Measurements from ENCODE around the gene RSPH6A. TPM values are rescaled to one million over a fixed set of nuclear protein-coding genes. Genes with fewer than 3 reads are reported as not detected.

RSPH6A gene
- polyA plus RNA-seq (2013, experiment 1 of 2), result not detected
- polyA plus RNA-seq (2013, experiment 2 of 2), result not detected

DNA sequence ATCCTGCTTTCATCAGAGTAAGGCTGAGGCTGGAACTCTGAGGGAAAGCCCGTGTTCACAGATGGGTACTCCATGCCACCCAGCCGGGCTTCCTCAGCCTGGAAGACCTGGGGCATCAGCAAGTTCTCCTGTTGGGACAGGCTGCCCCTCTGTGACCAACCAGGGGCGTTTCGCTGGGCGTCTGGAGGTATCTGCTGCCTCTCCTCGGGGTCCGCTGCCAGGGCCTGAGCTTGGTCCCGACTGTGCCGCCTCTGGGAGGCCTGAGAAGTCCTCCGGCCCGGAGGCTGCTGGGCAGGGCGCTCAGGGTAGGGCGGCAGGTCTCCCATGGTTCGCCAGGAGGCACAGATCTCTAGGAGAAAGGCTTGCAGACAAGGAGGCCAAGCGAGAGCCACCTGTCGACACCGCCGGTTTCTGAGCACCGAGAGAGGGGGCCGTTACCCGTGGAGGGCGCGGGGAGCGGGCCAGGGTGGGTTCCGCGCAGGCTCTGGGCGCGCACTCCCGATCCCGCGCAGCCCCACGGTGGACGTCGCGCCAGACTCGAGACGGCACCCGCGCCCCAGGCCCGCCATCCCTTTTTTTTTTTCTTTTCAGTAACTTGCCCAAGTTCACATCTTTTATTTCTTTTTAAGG is at the start of gene RSPH6A:
Gene RSPH6A (minus strand): TSS at position 458 of the 630 bp plus-strand sequence. CDS start 132 bp downstream, at position 326.
- Histone ChIP-seq H3K27ac (ENCODE audit: low read depth, low read length, severe bottlenecking) (peak within 1 kb of the TSS; percentile 33), H3K9me3 (ENCODE audit: control insufficient read depth, low read length) (no peaks in the 10 kb centered on the region), H3K36me3 (ENCODE audit: control insufficient read depth, insufficient read depth, low read length) (peaks cover 7% of the 10 kb centered on the region), H3K4me3 (ENCODE audit: extremely low read depth, insufficient read depth, low read length, poor library complexity, severe bottlenecking) (peak within 1 kb of the TSS; percentile 65), H3K4me1 (ENCODE audit: control insufficient read depth, insufficient read depth, low read length, poor library complexity, severe bottlenecking) (peaks cover 18% of the 10 kb centered on the region)
- 27 to 28% methylated on average over 30 to 37 of the region's 40 CpGs for WGBS, 2 experiments (ENCODE audit: insufficient coverage in 2 of 2)

DNA sequence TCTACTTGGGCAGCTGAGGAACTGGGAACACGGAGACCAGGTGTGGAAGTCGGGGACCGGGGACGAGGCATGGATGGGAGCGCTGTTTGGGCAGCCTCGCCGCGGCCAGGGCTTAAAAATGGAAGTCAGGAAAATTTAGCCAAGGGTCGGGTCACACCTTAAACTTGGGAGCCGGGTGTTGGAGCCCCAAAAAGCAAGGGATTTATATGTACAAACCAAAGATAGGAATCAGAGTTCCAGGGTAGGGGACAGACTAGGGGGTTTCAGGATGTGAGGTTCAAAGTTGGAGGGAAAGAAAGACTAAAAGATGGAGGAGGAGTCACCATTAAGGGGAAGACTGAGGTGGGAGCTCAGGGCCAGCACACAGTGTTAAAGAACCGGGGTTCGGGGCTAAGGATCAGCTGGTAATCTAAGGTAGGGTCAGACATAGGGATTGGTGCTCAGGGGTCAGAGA is 49.5 kb upstream of the RSPH6A start:
- Histone ChIP-seq H3K36me3 (ENCODE audit: control insufficient read depth, insufficient read depth, low read length) (peaks cover 14% of the 10 kb centered on the region), H3K27ac (ENCODE audit: low read depth, low read length, severe bottlenecking) (no peak overlapping the region), H3K4me3 (ENCODE audit: extremely low read depth, insufficient read depth, low read length, poor library complexity, severe bottlenecking) (peak overlapping the region; percentile 87), H3K9me3 (ENCODE audit: control insufficient read depth, low read length) (no peaks in the 10 kb centered on the region), H3K4me1 (ENCODE audit: control insufficient read depth, insufficient read depth, low read length, poor library complexity, severe bottlenecking) (no peaks in the 10 kb centered on the region)
- 23 to 27% methylated on average over 11 to 12 of the region's 12 CpGs for WGBS, 2 experiments (ENCODE audit: insufficient coverage in 2 of 2)

DNA sequence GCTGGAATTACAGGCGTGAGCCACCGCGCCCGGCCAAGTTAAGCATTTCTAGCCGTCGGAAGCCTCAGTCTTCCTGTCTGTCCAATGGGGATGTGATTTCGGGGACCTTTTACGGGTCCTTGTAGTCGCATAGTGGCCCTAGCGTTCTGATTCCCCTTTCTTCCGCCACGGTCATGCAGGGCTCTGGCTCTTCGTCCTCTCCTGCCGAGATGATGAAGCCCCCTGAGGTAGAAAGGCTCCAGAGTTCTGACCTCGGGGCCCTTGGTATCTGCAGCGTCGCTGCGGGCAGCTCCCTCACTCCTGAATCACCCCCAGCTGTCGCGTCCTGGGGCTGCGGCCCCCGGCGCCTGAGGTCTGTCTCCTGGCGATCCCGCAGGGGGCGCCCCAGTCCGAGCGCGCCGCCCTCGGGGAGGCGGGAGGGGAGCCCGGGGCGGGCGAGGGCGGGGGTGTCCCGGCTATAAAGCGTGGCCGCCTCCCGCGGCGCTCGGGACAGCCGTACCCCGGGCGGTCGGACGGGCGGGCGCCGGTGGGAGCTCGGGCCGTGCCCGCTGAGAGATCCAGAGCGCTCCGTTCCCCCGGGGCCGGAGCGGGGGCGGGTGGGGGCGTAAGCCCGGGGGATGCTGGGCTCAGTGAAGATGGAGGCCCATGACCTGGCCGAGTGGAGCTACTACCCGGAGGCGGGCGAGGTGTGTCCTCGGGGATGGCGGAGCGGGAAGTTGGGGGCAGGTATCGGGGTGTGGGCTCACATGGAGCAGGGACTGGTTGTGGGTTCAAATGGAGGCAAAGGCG is 48.9 kb upstream of the RSPH6A start, which contains the start of gene FOXA3:
Gene FOXA3 (plus strand): TSS at position 487 of the 789 bp plus-strand sequence. CDS start 131 bp downstream, at position 618.
- H3K9me3 ChIP-seq (ENCODE audit: control insufficient read depth, low read length), result no peaks in the 10 kb centered on the region
- no peaks in the 10 kb centered on the region for H3K4me1 ChIP-seq (ENCODE audit: control insufficient read depth, insufficient read depth, low read length, poor library complexity, severe bottlenecking)
- peaks cover 20% of the 10 kb centered on the region for H3K36me3 ChIP-seq (ENCODE audit: control insufficient read depth, insufficient read depth, low read length)
- H3K27ac ChIP-seq (ENCODE audit: low read depth, low read length, severe bottlenecking), result no peak within 1 kb of the TSS
- WGBS, 2 experiments (ENCODE audit: insufficient coverage in 2 of 2), result 3 to 5% methylated on average over 53 to 57 of the region's 71 CpGs
- H3K4me3 ChIP-seq (ENCODE audit: extremely low read depth, insufficient read depth, low read length, poor library complexity, severe bottlenecking), result peak within 1 kb of the TSS; percentile 87

DNA sequence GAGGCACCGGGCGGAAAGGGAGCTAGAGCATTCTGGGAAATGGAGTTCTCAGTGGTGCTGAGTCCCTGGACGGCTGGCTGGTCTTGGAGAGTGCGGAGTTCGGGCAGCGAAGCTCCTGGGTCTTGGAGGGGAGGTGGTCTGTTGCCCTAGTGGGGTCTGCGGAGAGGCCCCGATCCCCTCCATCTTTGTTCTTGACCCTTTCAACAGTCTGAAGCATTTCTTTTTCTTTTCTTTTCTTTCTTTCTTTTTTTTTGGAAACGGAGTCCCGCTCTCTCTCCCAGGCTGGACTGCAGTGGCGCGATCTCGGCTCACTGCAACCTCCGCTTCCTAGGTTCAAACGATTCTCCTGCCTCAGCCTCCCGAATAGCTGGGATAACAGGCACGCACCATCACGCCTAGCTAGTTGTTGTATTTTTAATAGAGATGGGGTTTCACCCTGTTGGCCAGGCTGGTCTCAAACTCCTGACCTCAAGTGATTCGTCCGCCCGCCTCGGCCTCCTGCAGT is 48.3 kb upstream of the RSPH6A start:
- 8 to 17% methylated on average over 11 to 21 of the region's 22 CpGs for WGBS, 2 experiments (ENCODE audit: insufficient coverage in 2 of 2)
- Histone ChIP-seq H3K4me1 (ENCODE audit: control insufficient read depth, insufficient read depth, low read length, poor library complexity, severe bottlenecking) (no peaks in the 10 kb centered on the region), H3K27ac (ENCODE audit: low read depth, low read length, severe bottlenecking) (no peak overlapping the region), H3K9me3 (ENCODE audit: control insufficient read depth, low read length) (no peaks in the 10 kb centered on the region), H3K36me3 (ENCODE audit: control insufficient read depth, insufficient read depth, low read length) (peaks cover 26% of the 10 kb centered on the region), H3K4me3 (ENCODE audit: extremely low read depth, insufficient read depth, low read length, poor library complexity, severe bottlenecking) (peak overlapping the region; percentile 87)

DNA sequence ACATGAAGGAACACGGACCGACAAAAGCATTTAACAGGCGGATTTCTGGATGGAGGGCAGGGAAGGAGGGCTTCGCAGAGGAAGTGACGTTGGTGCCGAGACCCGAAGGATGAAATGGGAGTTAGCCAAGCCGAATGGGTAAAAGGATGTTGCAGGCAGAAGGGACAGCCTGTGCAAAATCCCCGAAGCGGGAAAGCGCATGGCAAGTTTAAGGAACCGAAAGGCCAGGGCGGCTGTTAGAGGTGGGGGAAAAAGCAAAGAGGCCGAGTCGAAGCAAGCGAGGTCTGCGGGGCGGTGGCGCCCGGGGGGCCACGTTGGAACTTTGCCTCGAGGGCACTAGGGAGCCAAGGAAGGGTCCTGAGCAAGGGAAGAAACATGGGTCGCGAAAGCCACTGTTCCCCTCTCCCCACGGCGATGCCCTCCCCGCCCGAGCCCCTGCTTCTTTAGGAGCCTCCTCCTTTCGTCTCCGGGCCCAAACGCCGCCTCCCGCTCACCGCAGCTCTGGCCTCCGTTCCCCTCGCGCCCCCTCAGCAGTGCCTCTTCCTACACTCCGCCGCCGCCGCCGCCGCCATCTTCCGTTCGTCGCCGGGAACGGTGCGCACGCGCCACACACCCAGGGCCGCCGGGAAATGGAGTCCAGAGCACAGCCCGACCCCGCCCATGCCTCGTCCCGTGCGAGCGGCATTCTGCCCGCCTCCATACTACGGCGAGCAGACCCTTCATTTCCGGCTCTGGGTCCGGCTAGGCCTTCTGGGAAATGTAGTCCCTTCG is 47.6 kb upstream of the RSPH6A start, which contains the start of gene SYMPK:
Gene SYMPK (minus strand): TSS at position 584 of the 771 bp plus-strand sequence. CDS start 8,652 bp downstream, outside the sequence.
- WGBS, 2 experiments (ENCODE audit: insufficient coverage in 2 of 2), result 0% methylated on average over 59 to 63 of the region's 65 CpGs
- Histone ChIP-seq H3K4me1 (ENCODE audit: control insufficient read depth, insufficient read depth, low read length, poor library complexity, severe bottlenecking) (no peaks in the 10 kb centered on the region), H3K9me3 (ENCODE audit: control insufficient read depth, low read length) (no peaks in the 10 kb centered on the region), H3K4me3 (ENCODE audit: extremely low read depth, insufficient read depth, low read length, poor library complexity, severe bottlenecking) (peak within 1 kb of the TSS; percentile 87), H3K36me3 (ENCODE audit: control insufficient read depth, insufficient read depth, low read length) (peaks cover 32% of the 10 kb centered on the region), H3K27ac (ENCODE audit: low read depth, low read length, severe bottlenecking) (peak within 1 kb of the TSS; percentile 91)

DNA sequence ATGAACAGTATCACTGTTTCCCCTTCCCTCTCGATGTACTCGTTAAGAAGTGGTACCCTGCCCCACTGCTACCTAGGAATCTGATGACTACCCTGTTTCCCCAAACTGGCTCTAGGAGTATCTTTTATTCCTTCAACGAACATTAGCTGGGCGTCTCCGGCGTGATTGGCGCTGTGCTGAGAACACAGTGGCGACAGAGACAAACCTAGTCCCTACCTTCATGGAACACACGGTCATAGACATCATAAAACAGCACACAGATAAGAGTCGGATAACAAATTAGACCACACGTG is 47.1 kb upstream of the RSPH6A start:
- Histone ChIP-seq H3K9me3 (ENCODE audit: control insufficient read depth, low read length) (no peaks in the 10 kb centered on the region), H3K36me3 (ENCODE audit: control insufficient read depth, insufficient read depth, low read length) (peaks cover 32% of the 10 kb centered on the region), H3K4me3 (ENCODE audit: extremely low read depth, insufficient read depth, low read length, poor library complexity, severe bottlenecking) (peak overlapping the region; percentile 87), H3K27ac (ENCODE audit: low read depth, low read length, severe bottlenecking) (peak overlapping the region; percentile 91), H3K4me1 (ENCODE audit: control insufficient read depth, insufficient read depth, low read length, poor library complexity, severe bottlenecking) (no peaks in the 10 kb centered on the region)
- WGBS, 2 experiments (ENCODE audit: insufficient coverage in 2 of 2), result 0 to 3% methylated on average over 7 to 10 of the region's 11 CpGs

DNA sequence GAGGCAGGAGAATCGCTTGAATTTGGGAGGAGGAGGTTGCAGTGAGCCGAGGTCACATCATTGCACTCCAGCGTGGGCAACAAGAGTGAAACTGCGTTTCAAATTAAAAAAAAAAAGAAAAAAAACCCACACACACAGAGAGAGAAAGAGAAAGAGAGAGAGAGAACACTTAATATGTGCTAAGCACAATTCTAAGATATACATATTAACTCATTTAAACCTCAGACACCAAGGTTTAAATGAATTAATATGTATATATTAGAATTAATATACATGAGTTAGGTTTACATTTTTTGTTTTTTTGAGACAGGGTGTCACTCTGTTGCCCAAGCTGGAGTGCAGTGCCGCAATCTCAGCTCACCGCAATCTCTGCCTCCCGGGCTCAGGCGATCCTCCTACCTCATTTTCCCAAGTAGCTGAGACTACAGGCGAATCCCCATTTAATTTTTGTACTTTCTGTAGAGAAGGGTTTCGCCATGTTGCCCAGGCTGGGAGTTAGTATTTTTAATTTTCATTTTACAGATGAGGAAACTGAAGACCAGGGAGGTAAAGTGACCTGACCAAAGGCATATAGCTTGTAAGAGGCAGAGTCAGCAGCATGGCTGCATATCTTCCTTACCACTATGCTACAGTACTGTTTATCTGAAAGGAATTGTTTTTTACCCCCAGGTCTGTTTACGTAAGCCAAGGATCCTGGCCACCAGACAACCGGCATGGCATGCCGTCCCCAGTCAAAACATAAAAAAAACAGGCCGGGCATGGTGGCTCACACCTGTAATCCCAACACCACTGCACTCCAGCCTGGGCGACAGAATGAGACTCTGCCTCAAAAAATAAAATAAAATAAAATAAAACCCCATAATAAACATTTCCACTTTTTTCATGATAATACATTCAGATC is 45.5 kb upstream of the RSPH6A start:
- Histone ChIP-seq H3K36me3 (ENCODE audit: control insufficient read depth, insufficient read depth, low read length) (peaks cover 42% of the 10 kb centered on the region), H3K4me3 (ENCODE audit: extremely low read depth, insufficient read depth, low read length, poor library complexity, severe bottlenecking) (no peak overlapping the region), H3K9me3 (ENCODE audit: control insufficient read depth, low read length) (no peaks in the 10 kb centered on the region), H3K4me1 (ENCODE audit: control insufficient read depth, insufficient read depth, low read length, poor library complexity, severe bottlenecking) (no peaks in the 10 kb centered on the region), H3K27ac (ENCODE audit: low read depth, low read length, severe bottlenecking) (no peak overlapping the region)
- 90 to 92% methylated on average over 6 to 12 of the region's 15 CpGs for WGBS, 2 experiments (ENCODE audit: insufficient coverage in 2 of 2)

DNA sequence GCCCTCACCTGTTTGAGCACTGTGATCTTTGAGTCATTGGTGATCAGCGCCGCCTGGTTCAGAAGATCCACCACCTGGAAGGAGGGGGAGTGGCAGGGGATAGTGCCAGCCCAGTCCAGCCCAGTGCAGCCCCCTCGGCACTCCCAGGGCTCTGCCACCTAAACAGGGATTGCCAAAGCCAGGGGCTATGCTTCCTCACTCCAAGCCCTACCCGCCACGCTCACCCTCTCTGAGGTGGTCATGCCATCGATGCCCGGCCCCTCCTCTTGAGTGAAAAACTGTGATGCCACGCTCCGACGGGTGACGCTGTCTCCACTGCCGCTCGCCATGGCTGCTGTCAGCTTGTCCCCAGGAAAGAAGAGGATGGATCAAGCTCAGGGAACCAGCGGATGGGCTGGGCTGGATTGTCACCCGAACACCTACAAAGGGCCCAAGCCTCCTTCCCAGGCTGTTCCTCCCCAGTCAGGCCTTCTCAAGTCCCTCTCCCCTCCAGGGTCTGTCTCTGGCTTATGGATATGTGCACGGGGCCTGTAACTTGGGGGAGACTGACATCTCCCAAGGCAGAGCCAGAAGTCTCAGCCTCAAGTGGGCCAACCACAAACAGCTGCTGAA is 39.2 kb upstream of the RSPH6A start:
- no peak overlapping the region for H3K27ac ChIP-seq (ENCODE audit: low read depth, low read length, severe bottlenecking)
- no peak overlapping the region for H3K4me3 ChIP-seq (ENCODE audit: extremely low read depth, insufficient read depth, low read length, poor library complexity, severe bottlenecking)
- no peaks in the 10 kb centered on the region for H3K9me3 ChIP-seq (ENCODE audit: control insufficient read depth, low read length)
- peaks cover 80% of the 10 kb centered on the region for H3K36me3 ChIP-seq (ENCODE audit: control insufficient read depth, insufficient read depth, low read length)
- no peaks in the 10 kb centered on the region for H3K4me1 ChIP-seq (ENCODE audit: control insufficient read depth, insufficient read depth, low read length, poor library complexity, severe bottlenecking)
- WGBS, 2 experiments (ENCODE audit: insufficient coverage in 2 of 2), result 95 to 99% methylated on average over 14 to 15 of the region's 16 CpGs

DNA sequence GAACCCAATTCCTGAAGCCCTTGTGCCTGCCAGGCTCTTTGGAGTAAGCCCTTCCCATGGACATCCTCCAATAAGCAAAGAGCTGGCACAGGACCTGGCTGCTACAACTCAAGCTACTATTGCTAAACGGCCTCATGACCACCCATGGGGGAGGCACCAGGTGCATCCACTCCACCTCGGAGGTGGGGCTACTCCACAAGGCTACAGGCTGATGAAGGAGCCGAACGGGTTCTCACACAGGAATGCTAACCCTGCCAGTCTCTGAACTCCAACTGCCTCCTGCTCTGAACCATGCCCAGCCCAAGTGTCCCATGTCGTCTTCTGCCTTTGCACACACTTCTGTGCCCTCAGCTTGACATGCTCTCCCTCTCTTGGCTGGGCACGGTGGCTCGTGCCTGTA is 37.9 kb upstream of the RSPH6A start:
- H3K36me3 ChIP-seq (ENCODE audit: control insufficient read depth, insufficient read depth, low read length), result peaks cover 80% of the 10 kb centered on the region
- 96 to 100% methylated on average over 6 to 7 of the region's 7 CpGs for WGBS, 2 experiments (ENCODE audit: insufficient coverage in 2 of 2)
- H3K4me3 ChIP-seq (ENCODE audit: extremely low read depth, insufficient read depth, low read length, poor library complexity, severe bottlenecking), result no peak overlapping the region

More for the DNA sequence above, 37.9 kb upstream of the RSPH6A start:
- no peak overlapping the region for H3K27ac ChIP-seq (ENCODE audit: low read depth, low read length, severe bottlenecking)
- H3K4me1 ChIP-seq (ENCODE audit: control insufficient read depth, insufficient read depth, low read length, poor library complexity, severe bottlenecking), result no peaks in the 10 kb centered on the region
- no peaks in the 10 kb centered on the region for H3K9me3 ChIP-seq (ENCODE audit: control insufficient read depth, low read length)

Data from mesodermal cell (in vitro differentiated cells).